Stimulated activated CD4-positive, alpha-beta T cell treated with anti-CD3 and anti-CD28 coated beads, Interleukin-4, amount 100 ng/mL, for 1 hour (primary cell): ENCODE results near the gene SPEM1.
"Not testable (repeated sequence)": the region's sequence is repeated elsewhere in the genome, so short reads cannot be mapped to it uniquely, and the experiment has no call there.

Experiments
- DNase-seq: peaks from one replicate; pipeline ENCODE4 v3.0.0-alpha.2; 2020

Gene SPEM1

DNA sequence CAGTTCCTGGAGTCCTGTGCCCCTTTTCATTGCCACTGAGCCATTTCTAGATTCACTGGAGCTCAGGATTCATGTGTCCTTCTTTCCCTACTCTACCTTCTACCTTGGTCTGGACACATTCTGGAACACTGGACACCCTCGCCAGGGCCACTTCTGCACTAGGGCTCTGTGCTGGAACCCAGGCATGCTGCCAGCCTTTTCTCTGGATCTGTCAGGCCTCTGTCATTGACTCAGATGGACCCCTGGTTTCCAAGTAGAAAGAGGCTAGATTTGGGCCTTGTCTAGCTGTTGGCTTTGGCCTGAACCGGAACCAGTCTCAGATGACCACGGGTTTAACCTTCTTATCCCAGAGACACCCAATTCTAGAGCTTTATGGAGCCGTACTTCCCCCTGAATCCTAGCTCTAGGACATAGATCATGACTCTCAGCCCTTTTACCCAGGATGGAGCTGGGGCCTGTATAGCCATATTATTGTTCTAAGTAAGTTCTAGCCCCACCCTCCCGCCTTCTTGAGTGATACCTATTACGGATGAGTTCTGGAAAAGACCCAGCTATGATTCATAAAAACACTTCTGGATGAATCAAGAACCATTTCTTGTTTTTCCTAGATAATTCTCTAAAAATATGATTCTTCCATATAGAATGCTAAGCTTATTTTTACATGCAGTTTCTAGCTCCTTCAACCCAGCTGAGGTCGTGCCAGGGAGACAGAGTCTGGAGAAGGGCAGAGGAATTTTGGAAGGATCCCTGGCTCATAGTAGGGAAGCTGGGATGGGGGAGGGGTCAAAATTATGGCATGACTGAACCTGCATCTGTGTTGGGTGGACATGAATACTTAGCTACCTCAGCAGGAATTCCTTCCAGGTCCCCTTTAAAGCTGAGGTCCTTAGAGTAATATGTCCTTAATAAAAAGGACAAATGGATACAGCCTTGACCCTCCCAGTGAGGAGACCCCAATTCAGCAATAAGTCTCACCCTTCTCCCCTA lies 23.7 kb downstream of the SPEM1 start:
- DNase-seq, result no peak

DNA sequence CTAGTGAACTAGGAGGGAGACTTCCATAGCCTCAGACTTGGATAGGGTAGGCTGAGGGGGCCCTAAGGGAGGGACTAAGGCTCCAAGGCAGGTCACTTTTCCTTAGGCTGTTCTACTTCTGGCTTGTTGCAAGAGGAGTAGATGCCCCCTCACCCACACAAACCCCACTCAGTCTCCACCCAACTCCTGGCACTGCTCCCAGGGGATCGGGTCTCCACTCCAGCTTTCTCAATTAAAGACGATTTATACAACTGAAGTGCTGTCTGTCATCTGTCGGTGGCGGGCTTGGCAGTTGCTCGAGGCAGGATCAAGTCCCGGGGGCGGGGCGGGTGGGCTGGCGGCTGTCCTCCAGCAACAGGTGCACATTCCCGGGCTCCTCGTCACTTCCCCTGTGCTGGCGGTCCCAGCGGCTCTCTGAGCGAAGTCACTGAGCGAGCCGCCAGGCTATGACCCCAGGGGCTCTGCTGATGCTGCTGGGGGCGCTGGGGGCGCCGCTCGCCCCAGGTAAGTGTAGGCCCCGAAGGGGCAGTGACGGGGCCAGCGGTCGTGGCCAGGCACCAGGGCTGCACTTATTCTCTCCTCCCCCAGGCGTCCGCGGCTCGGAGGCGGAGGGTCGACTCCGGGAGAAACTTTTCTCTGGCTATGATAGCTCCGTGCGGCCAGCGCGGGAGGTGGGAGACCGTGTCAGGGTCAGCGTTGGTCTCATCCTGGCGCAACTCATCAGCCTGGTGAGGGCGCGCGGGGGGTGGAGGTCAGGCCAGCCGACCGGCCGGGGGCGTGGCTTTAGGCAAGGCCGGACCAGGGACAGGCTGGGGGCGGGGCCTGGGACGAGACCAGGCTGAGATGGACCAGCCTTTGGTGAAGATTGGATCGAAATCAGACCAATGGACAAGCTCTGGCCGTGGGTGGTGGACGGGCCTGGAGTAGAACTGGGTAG lies 24.8 kb downstream of the SPEM1 start, which contains the start of gene CHRNB1:
CHRNB1 (plus strand) TSS at position 380 of the 937 bp plus-strand sequence; CDS start at position 447, 67 bp downstream.
- no peak for DNase-seq

DNA sequence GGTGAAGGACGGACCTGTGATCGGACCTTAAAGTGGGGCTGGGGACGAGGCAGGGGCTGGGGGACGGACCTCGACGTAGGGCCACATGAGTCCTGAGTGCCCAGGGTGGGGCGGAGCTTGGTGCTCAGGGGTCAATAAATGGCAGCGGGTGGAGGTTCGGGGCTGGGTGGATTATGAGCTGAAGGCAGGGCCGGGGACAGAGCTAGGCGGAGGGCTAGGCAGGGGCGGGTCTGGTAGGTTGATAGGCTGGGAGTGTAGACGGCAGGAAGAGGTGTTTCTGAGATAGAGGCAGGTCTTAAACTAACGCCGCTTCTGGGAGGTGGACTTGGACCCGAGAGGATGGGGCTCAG lies 25.5 kb downstream of the SPEM1 start:
- no peak for DNase-seq

DNA sequence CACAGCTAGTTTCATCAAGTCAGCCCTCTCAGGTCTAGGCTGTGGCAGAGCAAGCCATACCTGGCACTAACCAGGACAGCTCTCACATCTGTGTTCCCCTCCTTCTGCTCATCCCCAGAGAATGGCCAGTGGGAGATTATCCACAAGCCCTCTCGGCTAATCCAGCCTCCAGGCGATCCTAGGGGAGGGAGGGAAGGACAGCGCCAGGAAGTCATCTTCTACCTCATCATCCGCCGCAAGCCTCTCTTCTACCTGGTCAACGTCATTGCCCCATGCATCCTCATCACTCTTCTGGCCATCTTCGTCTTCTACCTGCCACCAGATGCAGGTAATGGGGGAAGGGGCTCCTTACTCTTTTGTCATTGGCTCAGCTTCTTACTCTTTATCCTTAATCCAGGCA lies 28.3 kb downstream of the SPEM1 start:
- no peak for DNase-seq

DNA sequence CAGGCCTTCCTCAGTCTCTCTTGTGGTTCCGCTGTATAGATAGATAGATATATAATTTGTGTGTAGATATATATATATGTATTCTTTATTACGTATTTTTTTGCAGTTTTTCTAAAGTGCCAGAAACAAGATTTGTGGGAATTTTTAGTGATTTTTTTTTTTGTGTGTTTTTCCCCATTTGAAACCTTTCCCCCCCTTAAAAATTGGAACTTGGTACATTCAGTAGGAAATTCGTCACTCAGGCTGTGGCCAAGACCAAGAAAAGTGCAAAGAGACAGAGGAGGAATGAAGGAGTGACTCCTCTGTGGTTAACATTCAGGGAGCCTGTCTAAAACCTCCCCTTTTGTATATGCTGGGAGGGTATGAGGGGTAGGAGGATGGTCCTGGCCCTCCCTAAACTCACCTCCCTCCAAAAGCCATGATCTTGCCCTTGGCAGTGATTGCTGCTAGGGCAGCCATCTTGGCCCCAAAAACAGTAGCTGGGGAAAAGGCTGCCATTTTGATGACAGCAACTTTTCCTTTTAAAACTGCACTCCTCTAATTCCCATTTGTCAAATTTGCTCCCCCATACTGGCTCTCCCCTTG lies 39.9 kb downstream of the SPEM1 start:
- no peak for DNase-seq

DNA sequence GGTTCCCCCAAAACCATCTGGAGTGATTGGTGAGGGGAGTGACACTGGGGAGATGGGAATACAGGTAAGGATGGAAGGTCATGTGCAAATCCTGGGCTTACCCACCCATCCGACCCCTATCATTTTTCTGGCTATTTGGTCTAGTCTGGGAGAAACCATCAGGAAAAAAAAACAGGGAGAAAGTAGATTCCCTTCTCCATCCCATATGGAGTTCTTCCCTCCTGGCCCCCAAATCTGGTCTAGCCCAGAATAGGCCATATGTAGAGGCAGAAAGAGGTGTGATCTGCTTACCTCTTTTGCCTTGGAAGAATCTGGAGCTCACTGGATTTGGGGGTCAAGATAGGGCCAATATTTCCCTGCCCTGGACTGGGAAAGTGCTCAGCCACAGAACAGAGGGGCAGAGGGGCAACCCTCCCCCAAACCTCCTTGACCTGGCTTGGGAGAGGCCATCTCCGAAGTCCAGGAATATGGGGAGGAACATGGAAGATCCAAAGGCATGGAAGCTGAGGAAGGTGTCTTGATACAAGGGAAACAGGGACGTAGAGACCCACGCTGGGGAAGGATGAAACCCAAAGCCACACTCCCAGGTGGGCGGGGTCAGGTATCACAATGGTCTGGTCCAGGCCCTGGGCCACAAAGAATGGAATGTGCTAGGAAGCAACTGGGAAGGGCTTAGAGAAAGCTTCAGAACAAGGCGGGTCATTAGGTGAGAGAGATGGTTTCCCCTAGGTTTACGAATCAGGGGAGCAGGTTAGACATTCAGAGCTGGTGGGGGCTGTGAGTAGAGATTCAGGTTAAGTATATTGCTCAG lies 40.9 kb downstream of the SPEM1 start:
- no peak for DNase-seq

DNA sequence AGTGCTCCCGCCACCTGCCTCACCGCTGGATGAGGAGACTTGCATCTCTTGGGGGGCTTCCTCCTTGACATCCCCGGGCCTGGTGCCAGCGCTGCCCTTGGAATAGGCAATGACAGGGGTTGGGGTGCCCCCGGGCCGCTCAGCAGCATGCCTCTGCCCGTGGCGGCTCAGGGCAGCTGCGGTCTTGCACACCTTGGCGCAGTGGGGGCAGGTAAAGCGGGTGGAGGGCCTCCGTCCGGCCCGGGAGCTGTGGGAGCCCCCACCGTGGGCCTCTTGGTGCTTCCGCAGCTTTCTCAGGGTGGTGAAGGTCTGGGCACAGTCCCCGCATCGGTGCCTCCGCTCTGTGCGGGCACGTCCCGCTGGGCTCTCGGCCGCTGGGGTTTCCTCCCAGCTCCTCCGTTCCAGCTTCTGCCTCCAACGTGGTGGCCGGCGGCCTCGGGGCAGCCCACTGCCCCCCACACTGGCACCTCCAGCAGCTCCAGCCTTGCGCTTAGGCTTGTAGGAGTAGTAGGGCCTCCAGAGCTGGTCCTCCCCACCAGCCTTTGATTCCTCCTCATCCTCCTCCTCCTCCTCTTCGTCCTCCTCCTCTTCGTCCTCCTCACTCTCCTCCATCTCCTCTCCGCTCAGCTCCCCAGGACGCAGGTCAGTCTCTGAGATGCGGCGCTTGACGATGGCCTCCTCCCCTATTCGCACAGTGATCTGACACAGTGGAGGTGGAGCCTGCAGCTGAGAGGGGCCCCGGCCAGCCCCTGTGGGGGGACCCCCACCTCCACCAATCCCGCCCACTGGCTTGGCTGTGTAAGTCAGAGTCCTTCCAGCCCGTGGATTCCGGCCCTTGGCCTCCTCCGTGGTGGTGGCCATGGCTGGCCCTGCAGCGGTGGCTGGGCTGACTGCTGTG lies 42.6 kb downstream of the SPEM1 start:
- no peak for DNase-seq

DNA sequence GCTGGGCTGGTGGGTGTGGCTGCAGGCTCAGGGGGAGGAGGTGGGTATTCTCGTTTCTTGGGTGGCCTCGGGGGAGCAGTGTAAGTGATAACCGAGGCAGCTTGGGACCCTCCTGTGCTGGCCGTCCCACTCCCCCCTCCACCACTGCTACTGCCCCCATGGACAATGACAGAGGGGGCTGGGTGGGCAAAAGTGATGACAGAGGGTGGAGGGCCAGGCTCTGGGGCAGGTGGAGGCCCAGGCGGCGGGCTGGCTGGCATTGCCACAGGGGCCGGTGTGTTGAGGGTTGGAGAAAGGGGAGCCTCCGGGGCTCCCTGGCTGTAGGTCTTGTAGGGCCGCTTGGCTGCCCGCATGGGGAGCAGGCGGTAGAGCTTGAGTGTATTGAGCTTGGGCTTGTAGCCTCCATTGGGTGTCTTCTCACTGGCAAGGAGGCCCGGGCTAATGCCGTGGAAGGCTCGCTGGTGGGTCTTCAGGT lies 43.3 kb downstream of the SPEM1 start:
- no peak for DNase-seq

DNA sequence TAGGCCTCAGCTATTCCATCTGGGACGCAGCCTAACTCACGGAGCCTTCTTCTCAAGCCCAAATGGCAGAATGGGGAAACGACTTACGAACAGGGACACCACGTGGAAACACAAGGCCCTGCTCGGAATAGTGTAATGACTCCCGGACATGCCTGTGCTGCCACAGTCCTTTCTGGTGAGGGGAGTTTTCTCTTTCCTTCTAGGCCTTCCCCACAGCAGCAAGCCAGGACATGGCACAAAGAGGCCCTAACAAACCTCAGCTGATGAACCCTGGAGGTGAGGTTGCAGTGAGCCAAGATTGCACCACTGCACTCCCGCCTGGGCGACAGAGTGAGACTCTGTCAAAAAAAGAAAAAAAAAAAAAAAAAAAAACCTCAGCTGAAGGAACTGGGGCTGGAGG lies 44.0 kb downstream of the SPEM1 start:
- DNase-seq, result no peak

DNA sequence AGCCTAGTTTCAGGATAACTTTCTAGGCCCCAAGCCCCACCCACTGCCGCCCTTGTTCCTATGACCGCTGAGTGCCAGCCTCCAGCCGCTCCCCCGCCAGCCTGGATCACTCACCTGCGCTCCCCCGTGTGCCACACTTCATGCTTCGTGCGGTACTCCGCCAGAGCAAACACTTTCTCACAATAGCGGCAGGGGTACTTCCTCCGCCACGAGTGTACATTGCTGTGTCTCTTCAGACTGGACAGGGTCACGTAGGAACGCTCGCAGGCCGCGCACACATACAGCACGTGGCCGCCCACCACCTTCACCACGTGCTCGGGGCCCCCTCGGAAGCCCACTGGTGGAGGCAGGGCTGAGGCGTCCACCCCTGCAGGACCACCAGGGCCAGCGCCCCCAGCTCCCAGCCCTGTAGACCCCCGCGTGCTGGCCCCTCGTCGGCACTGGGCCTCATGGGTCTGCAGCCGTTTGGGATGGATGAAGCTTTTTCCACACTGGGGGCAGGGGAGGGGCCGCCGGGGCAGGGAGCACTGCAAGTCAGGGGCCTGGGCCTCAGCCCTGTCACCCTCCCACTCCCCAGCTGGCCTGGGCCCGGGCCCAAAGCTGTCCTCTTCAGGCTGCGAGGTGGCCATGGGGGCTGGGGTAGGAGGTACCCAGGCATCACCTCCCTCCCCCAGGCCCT lies 45.6 kb downstream of the SPEM1 start:
- DNase-seq, result no peak

DNA sequence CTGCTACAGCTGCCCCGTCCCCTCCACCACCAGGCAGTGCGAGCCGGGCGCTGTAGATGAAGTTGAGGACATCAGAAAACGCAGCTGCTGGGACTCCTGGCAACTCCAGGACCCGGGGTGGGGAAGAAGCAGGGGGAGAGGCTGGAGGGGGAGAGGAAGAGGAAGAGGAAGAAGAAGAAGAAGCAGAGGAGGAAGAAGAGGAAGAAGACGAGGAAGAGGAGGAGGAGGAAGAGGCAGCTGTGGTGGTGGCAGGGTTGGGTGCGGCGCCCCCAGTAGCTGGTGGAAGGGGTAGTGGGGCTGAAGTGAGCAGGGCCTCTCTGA lies 46.2 kb downstream of the SPEM1 start:
- no peak for DNase-seq

DNA sequence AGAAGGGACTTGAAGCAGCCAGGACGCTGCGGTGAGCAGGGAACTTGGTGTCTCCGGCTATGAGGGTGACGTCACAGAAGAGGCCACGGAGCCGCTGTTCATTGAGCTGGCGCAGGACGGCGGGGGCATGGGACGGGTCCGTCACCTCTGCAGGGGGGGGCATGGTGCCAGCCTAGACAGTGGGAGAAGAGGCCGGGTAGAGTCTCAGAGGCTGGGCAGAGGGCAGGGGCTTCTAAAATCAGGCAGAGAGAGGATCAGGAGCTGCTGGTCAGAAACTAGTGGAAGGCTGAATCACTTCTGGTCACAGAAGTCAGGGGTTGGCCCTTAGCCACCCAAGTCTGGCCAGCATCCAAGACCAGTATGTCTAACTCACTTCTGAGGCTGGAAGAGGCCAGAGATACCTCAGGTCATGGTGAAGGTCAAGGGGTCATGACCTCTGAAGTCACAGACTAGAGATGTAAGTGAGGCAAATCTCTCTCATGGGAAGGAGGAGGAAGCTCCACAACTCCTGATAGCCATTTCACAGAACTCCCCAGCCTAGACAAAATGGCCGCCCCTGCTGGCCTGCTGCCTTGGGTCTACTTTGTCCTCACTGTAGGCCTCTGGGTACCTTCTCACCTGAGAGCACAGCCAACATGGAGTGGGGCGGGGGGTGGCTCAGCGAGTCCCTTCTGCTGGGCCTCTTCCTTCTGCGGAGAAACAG lies 46.7 kb downstream of the SPEM1 start:
- DNase-seq, result no peak

DNA sequence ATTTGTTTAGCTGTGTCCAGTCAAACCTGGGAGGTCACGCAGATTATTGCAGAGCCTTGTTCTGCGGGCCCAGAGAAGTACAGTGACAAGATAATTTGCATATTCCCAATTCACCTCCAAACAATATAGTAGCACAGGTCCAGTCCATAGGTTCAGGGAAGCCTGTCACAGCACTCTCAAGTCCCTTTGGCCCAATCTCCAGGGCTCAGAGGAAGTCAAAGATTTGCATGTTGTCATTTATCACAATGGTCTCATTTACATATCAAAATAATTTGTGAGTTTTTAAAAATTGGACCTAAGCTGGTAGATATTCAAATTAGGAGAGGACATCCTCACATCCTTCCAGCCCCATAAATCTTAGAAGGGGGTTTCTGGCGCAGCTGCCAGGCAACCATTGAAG lies 47.4 kb downstream of the SPEM1 start:
- no peak for DNase-seq

DNA sequence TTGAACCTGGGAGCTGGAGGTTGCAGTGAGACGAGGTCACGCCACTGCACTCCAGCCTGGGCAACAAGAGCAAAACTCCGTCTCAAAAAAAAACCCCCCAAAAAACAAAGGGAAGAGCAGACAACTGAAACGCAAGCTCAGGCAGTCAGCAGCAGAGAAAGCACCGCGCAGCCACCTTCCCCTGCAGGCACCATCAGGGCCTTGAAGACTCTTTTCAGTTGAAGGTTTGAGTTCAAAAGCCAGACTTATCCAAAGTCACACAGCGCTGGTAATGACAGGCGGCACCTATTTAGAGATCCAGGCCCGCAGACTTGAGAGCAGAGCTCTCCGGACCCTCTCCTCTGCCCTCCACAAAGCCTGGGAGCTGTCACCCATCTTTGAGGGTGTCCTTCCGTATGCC lies 48.2 kb downstream of the SPEM1 start:
- no peak for DNase-seq

DNA sequence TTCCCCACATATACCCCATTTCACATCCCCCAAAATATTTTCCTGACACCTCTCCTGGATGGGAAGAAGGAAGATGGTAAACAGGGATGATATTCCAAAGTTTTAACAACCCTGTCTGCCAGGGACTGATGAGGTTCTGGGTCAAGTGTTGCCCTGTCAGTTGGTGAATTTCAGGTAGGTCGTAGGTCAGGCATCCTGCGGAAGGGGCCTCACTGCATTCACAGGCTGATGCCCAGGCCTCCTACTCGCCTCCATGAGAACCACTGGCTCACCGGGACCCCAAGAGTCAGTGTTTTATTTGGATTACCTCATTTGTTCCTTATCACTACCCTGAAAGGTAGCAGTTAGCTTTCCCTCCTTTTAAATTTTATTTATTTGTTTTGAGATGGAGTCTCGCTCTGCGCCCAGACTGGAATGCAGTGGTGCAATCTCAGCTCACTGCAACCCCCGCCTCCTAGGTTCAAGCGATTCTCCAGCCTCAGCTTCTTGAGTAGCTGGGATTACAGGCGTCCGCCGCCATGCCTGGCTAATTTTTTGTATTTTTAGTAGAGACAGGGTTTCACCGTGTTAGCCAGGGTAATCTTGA lies 48.8 kb downstream of the SPEM1 start:
- DNase-seq, result no peak

DNA sequence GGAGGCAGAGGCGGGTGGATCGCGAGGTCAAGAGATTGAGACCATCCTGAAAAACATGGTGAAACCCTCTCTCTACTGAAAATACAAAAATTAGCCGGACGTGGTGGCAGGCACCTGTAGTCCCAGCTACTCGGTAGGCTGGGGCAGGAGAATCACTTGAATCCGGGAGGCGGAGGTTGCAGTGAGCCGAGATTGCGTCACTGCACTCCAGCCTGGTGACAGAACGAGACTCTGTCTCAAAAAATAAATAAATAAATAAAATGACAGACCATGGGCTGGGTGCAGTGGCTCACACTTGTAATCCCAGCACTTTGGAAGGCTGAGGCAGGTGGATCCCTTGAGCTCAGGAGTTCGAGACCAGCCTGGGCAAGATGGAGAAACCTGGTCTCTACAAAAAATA lies 49.7 kb downstream of the SPEM1 start:
- DNase-seq, result not testable (repeated sequence)

DNA sequence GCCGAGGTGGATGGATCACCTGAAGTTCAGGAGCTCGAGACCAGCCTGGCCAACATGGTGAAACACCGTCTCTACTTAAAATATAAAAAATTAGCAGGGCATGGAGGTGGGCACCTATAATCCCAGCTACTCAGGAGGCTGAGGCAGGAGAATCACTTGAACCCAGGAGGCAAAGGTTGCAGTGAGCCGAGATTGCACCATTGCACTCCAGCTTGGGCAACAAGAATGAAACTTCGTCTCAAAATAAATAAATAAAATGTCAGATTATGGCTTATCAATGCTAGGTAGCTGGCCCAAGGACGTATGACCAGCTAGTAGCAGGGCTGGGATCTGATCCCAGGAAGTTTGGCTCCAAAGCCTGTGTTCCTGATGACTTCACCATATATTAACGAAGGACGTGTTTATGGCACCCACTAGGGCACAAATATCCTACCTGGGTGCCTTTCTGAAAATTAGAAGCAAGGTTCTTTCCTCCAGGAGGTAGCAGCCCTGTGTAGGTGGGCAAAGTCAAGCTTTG lies 50.4 kb downstream of the SPEM1 start:
- not testable (repeated sequence) for DNase-seq
